KG1 (cell line): ENCODE results near the gene ADCYAP1R1.

Experiments used
- DNase-seq: peaks from one replicate; lab custom pipeline; 2025; lab: John Stamatoyannopoulos, UW

ADCYAP1R1 gene

DNA sequence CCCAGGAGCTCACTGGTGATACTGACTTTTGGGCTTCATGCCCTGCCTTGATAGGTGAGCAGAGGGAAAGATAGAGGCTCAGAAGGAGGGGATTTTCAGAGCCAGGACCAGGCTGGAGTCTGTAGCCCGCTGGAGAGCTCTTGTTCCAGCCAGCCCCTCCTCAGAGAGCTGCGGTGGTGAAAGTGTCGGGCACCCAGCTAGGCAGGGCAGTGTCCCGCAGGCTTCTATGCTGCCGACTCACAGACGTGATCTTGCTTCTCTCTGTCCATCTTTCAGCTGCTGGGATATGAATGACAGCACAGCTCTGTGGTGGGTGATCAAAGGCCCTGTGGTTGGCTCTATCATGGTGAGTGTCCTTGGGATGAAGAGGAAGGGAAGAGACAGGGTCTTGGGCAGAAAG, 35.2 kb downstream of the ADCYAP1R1 start:
- DNase-seq = no peak

DNA sequence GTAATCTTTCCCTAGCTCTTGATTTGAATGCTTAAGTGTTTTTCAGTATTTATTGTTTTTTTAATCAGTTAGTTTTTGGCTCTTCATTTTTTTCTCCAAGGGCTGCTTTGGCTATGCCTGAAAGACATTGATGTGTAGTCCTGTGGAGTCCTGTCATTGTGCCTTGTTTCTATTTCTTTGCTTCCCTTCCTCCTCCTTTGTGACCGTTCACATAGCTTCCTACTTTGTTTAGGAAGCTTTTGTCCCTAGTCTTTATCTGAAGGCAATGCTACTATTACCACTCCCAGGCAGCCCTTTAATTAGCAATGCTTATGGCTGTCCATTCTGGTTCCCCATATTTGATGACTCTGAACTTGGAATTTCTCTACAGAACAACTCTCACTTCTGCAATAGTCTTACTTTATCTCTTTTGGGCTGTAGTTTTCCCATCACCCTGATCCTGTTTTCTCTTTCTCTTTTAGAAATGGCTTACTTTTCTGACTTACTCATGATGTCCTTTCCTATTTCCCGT, 39.9 kb downstream of the ADCYAP1R1 start:
- DNase-seq = no peak

DNA sequence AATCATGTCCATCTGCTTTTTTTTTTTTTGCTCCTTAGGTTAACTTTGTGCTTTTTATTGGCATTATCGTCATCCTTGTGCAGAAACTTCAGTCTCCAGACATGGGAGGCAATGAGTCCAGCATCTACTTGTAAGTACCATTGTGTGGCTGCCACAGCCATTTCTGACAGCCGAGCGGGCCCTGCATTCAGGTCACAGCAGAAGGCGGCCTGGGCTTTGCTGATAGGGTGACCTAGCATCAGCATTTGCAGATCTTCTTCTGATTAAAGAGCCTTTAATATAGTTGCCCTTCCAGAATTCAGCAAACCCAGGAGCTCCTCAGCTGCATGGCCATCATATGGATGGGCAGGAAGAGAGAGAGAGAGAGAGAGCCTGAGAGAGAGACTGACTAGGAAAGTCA, 40.5 kb downstream of the ADCYAP1R1 start:
- no peak for DNase-seq

DNA sequence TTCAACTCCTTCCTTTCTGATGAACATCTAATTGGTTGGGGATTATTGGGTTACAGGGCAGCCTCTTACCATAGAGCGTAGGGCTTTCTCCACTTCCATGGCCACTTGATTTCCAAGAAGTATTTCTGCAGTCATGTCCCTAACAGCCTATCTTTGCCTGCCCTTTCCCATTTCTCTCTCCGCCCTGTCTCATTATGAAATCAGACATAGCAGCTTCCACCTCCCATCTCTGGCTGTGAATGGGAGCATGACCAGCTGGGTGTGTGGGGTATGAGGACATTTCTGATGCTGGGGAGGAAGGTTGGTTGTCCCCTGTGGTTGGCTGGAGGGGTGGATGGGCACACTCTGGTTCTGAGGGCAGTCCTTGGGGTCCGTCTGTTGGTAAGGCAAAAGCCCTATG, 41.2 kb downstream of the ADCYAP1R1 start:
- DNase-seq = no peak

DNA sequence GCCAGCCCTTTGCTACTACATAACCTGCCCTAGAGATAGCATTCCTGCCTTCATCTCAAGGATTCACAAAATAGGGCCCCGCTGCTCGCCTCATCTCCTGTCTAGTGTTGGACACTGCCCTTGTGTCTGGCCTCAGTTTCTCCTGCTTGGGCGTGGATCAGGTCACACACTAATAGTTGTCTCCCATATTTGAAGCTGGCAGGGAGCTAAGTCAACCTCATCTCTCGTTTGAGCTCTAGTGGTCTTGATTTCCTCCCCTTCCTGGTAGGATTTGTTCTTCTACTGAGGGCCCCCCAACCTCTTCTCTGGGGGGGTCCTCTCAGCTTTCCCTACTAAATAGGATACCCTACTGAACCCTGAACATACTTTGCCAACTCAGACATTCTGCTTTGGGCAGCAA, 42.2 kb downstream of the ADCYAP1R1 start:
- DNase-seq = no peak

DNA sequence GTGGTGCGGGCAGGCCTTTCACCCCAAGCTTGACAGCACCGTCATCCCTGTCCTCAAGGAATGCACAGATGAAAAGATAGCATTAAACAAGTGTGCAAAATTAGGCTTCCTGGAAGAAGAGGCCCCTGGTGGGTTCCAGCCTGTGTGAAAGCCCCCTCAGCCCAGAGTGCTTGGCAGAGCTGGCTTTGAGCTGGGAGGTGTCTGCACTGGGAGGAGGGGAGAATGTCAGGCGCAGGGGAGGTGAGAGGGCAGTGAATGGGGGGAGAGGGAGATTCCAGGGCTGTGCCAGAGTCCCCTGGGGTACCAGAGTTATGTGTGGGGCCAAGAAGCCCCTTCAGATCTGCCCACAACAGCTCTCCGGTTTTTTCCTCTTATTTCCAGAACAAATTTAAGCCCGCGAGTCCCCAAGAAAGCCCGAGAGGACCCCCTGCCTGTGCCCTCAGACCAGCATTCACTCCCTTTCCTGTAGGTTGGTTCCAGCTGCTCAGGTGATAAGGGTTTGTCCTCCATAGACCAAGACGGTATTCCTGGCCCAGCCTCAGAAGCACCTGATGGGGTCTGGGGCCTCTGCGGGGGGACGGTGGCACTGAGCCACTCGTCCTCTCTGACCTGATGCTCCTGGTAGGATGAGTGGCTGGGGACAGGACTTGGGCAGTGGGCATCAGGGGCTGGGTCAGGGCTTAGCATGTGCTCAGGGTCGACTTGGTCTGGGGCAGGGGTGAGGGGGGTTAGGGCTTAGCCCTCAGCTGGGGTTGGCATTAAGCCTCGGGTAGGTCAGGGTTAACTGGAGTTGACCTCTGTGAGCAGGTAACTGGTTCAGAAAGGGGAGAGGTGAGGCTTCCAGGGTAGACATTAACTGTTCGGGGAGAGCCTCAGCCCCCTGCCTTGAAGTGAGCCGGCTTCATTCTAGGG, 43.4 kb downstream of the ADCYAP1R1 start:
- DNase-seq = no peak

DNA sequence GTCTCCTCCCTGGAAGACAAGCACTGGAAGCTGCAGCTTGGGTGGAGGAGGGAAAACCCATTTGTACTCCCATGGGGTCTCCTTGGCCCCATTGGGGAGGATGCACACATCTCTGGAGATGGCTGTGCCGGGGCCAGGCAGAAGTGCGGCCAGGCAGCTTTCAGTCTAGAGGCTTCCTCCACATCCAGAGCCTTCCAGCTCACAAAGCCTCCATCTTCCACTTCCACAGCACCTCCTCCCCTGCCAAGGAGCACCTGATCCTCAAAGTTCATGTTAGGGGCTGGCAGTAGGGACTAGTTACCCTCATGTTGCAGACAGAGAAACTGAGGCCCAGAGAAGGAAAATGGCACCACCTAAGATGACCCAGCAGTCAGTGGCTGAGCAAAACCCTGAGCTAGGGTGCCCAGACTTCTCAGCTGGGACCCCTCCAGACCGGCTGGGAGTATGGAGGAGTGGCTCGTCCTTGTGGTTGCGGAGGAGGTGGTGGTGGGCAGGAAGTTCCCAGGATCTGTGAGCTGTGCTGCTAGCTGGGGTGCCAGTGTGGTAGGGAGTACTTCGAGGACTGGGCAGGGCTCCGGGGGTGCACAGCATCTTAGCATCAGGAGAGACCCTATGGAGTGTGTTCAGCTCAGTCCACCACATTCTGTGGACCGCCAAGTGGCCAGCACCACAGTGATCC, 44.2 kb downstream of the ADCYAP1R1 start:
- DNase-seq = no peak

DNA sequence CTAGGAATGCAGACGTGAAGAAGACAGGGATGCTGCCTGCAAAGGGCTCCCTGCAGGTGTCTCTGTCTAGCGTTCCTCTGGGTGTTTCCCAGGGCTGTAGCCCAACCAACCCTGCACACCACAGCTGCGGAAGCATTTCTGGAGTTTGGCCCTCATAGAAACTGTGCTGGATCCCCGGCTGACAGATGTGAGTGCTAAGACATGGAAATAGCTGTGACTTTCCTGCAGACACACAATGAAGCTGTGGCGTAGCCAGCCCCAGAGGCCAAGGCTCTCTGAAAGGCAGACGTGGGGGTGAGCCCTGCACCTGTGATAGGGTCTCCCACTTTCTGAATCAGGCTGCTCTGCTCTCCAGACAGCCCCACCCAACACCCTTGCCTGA, 44.8 kb downstream of the ADCYAP1R1 start:
- DNase-seq = no peak

DNA sequence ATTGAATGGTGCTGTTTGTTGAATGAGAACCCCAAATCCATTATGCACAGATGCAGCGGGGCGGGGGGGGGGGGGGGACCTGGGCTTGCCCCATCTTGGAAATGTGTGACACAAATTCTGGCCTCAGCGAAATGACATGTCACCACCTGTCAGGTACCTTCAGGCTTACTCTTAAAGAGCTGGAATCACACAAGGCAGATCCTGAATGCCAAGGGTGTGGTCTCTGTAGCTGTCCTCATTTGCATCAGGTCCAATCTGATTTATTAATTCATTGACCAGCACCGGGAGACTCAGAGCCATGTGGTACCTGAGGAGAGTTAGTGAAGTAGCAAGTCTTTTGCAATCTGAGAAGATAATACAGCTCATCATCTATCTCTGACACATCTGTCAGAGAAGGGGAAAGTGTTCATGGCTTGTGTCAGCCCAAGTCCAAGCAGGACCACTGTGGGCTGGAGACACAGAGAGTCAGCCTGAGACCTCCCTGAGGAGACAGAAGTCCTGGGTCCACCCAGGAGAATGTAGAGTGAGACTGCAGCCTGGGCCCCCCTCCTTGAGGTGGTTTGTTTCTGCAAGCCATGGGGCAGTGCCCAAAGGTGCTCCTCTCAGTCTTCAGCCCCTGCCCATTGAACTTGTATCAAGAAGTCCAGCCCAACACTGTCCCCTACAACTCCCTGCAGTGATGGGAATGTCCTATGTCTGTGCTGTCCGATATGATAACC, 46.7 kb downstream of the ADCYAP1R1 start:
- DNase-seq = no peak

DNA sequence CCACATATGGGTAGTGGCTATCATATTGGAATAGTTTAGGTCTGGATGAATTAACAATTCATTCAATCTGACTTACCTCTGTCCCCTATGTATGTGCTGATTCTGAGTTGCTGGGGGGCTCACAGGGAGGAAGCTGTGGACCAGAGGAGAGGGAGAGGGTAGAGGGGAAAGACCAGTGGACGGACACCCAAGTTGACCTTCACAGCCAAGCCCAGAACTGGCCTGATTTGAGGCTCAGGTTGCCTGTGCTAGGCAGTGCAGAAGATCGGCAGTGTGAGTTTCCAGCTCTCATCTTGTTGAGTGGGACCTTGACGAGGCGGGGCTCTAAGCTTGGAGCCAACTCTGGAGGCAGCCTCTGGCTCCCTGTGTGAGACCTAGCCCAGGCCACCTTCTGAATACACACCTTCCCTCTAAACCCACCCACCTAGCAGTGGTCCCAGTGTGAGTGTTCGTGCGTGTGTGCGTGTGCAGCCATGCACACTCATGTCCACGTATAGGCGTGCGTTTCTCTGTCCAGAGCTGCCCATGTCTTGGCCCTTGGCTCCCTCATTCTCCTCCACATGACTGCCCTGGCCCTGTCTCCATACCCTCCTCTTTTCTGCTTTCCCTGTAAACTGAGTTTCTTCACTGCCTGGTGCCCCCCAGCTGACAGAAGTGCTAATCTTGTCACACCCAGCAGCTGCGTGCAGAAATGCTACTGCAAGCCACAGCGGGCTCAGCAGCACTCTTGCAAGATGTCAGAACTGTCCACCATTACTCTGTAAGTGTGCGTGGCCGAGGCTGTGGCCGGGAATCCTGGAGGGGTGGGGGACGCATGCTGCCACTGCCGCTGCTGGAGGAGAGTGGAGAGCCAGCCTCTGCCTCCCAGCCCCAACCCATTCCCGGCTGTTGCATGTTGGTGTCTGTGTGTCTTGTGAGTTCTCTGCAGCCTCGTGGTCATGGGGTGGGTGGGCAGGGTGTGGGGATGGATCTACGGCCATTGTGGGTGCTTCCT, 47.6 kb downstream of the ADCYAP1R1 start:
- DNase-seq = no peak

DNA sequence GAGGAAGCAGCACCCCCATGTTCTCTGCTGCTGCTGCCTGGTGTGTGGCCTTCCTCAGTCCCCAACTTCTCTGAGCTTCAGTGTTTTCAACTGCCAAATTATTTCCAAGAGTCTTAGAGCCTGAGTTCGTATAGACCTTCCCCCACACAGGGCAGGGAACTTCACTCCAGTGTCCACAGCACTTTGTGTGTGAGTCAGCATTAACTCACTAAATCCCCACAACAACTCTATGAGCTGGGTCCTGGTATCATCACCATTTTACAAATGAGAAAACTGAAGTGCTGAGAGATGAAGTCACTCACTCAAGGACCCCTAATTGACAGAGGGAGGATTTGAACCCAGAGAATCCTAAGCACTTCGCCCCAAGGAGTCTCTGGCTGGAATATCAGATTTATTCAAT, 48.3 kb downstream of the ADCYAP1R1 start:
- DNase-seq = no peak

DNA sequence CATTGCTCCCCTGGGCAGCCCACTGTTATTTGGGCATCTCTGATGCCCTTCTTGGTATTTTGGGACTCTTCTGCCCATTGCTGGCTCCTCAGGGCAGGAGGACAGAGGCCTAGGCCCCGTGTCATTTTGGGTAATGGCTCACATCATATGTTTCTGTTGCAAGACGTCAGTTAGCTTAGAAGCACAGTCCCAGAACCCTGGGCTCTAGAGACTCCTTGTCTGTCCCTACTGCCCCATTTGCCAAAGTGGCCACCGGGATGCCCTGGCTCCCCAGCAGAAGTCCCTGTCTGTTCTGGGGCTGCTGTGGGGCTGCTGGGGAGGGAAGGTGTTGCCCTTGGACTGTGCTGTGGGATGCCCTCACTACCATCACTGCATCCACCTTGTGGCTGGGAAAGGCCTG, 48.8 kb downstream of the ADCYAP1R1 start:
- no peak for DNase-seq

DNA sequence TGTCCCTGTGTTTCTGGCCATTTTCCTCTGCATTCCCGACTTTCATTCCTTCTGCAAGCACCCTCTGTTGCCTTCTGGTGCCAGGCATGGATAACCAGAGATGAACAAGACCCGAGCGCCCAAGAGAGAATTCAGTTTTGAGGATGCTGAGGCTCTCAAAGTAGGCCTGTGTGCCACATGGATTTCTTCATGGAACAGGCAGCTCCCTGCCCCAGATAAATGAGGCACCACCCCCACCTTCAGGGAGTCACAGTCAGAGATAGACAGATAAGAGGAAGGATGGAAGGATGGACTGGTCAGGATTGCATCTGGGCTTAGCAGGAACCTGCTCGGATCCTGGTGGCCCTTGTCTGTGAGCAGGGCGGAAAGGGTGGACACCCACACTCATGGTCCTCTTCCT, 49.4 kb downstream of the ADCYAP1R1 start:
- DNase-seq = no peak

DNA sequence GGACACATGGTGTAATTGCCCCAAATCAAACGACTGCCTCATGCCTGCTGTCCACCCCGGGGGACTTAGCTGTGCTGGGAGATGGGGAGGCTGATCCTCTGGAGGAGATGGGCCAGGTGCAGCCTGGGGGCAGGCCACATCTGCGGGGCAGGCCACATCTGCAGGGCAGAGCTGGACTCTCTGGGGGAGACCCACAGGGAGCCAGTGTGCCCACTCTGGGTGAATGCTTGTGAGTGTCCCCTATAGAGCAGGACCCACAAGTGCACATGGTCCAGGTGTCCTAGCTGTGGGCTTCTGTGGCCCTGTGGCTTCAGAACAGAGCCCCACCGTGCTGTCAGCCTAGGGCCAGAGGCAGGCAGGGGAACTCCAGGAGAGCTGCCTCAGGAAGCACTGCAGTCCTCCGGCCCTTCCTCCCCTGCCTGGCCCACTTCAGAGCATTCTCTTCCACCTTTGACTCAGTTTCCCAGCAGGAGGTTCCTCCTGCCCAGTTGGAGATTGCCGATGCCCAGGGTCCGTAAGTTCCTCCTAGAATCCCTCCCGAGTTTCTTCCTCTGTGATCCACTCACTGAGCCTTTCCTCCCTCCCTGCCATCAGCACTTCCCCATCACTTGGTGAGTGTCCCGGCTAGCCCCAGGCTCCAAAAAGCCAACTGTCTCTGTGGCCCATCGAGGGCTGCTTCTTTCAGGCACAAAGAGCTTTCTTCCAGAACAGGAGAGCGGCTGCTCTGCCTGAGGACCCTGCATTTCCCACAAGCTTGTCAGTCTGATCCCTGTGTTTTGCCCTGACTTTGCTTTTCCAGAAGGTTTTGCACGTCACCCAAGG, 50.3 kb downstream of the ADCYAP1R1 start:
- no peak for DNase-seq

DNA sequence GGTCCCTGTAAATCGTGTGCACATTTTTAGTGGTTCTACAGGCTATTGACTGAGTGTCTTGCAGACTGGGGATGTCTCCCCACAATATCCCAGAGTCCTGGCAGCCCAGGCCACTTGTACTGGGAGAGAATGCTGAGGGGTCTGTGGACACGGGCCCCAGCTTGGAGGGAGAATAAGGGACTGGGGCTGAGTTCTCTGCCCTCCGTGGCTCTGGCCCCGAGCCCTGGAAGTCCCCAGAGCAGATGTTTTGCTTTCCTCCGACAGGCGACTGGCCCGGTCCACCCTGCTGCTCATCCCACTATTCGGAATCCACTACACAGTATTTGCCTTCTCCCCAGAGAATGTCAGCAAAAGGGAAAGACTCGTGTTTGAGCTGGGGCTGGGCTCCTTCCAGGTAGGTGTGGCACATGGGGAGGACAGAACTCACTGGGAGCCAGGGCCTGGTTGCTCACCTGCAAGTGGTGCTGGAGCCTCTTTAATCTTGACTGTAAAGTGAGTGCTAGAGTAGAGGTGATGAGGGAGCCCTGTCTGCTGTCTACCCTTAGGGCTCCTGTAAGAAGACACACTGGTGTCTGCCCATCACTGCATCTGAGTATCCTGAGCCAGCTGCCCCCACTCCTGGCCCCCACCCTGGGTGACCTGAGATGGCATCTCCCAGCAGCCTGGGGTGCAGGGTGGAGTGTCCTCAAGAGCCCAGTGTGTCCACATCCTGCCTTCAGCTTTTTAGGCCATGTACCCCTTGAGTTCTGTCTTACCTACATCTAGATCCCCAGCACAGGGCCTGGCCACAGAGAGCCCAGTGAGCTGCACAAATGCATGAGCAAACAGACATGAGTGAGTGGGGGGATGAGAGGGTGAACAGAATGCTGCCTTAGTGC, 51.1 kb downstream of the ADCYAP1R1 start:
- DNase-seq = no peak

DNA sequence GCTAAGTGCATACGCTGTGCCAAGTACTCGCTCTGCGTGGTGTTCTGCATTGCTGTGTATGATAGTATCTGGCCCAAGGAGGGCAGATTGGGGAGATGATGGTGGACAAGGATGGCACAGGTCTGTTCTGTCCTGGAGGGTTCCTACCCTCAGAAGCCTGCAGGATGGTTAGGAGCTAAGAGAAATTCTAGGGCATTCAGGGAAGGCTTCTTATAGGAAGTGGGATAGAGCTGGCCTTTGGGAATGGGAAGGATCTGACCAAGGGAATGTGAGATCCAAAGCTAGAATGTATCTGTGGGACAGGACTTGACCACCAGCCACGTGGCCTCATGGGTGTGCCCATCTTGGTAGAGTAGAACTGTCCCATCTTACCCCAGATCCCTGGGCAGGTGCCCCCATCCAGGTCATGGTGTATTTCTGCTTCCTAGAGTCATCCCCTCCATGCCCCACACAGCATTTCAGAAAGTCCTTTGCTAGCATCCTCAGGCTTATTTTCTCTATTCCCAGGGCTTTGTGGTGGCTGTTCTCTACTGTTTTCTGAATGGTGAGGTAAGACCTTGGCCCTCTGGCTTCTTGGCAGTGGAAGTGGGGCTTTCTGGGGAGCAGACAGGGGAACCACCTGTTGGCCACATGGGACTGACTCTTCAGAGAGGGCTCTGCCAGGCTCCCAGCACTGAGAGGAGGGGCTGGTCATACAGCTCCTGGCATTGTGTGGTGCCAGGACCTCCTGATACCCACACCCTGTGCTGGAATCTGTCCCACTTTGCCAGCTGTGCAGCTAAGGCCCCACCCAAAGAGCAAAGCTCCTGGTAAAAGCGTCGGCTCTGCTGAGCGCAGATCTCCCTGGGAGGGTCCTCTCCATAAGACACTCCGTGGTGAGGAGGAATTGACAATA, 52.5 kb downstream of the ADCYAP1R1 start:
- no peak for DNase-seq

DNA sequence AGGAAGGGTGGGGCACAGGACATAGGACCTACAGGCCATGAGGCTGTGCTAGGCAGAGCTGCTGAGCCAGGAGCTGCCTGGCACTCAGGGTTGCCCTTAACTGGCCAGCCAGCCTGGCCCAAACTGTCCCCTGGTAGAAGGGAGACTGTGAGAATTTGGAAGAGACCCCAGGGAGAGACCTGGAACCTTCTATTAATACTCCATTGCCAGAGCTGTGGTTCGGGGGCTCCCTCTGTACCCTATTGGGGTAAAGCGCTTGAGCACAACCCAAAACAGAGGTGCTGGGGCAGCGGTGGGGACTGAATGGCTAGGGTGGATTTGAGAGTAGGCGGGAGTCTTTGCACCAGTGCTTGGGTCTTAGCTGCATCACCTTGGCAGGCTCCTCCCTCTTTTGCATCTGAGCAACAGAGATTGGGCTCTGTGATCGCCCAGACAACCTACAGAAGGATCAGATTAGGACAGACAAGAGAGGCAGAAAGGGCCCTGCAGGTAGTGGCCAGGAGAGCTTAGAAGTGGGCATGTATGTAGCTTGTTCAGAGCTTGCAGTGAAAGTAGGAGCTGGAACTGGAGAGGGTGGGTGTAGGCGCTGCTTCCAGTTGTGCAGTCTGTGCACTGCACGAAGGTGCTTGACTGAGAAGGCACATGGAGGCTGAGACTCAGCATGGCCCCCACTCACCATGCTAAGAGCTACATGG, 53.3 kb downstream of the ADCYAP1R1 start:
- DNase-seq = no peak
